ENCODE data around the gene SLC4A8. TPM values are rescaled to one million over a fixed set of nuclear protein-coding genes. Genes with fewer than 3 reads are reported as not detected.

Gene SLC4A8
- total and polyA plus RNA-seq, 7 donors: under 0.01 to 3.0 (median 0.71) TPM

DNA sequence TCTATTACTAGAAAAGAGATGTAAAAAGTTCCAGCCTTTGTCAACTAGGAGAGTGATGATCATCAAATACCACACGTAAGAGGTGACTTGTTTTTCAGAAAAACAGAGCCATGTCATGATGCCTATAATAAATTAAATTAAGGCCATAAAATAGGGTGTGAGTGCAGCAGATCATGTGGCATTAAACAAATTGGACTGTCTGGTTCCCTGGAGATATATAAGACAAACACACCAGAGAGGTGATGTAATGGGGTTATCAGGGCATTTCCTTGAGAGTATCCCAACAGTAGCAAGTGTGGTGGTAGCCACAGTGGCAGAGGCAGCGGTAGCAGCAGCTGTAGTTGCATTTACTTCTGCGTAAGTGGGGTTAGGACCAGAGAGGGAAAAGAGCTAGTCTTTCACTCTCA is 18.8 kb upstream of the SLC4A8 start:
- H3K27me3 ChIP-seq: peaks cover 0 to 9% (median 7%) of the 10 kb centered on the region in 3 donors
- WGBS, 2 donors: 23 to 66% methylated on average over 3 of the region's 3 CpGs
- H3K27ac ChIP-seq: no peak overlapping the region
- no peaks in the 10 kb centered on the region for H3K4me1 ChIP-seq
- intact Hi-C loops (cut with DNase I): no loop called here
- no peaks in the 10 kb centered on the region for H3K9me3 ChIP-seq
- DNase-seq: no peak
- H3K4me3 ChIP-seq: no peak overlapping the region
- TF ChIP-seq POLR2AphosphoS5 (IDR thresholded peaks at IDR 0.05): no peak
- TF ChIP-seq, protein P1, sequence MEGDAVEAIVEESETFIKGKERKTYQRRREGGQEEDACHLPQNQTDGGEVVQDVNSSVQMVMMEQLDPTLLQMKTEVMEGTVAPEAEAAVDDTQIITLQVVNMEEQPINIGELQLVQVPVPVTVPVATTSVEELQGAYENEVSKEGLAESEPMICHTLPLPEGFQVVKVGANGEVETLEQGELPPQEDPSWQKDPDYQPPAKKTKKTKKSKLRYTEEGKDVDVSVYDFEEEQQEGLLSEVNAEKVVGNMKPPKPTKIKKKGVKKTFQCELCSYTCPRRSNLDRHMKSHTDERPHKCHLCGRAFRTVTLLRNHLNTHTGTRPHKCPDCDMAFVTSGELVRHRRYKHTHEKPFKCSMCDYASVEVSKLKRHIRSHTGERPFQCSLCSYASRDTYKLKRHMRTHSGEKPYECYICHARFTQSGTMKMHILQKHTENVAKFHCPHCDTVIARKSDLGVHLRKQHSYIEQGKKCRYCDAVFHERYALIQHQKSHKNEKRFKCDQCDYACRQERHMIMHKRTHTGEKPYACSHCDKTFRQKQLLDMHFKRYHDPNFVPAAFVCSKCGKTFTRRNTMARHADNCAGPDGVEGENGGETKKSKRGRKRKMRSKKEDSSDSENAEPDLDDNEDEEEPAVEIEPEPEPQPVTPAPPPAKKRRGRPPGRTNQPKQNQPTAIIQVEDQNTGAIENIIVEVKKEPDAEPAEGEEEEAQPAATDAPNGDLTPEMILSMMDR (IDR thresholded peaks at IDR 0.05): no peak
- TF ChIP-seq POLR2A (IDR thresholded peaks at IDR 0.05): no peak
- TF ChIP-seq EP300 (IDR thresholded peaks at IDR 0.05): no peak
- H3K36me3 ChIP-seq: no peaks in the 10 kb centered on the region

DNA sequence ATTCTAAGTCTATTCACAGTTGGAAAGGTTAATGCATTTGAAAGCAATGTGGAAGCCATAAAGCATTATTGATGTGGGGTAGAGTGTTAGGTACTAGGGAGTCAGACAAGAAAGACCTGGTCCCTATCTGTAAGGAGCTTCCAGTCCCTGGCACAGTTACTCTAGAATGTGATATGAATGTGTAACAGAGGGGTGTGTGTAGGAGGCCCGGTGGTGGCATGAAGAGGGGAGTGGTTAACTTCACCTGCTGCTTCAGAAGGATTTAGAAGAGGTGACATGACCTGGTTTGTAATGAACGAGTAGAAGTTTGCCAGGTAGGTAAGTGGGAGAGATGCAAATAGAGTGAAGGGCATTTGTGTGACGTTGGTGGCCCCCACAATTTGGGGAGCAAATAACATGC is 18.3 kb upstream of the SLC4A8 start:
- Histone ChIP-seq H3K4me3 (no peak overlapping the region), H3K4me1 (no peaks in the 10 kb centered on the region), H3K9me3 (no peaks in the 10 kb centered on the region), H3K36me3 (no peaks in the 10 kb centered on the region), H3K27ac (no peak overlapping the region), H3K27me3 (peaks cover 0 to 4% (median 3%) of the 10 kb centered on the region in 3 donors)
- 21 to 65% methylated on average over 3 of the region's 3 CpGs for WGBS, 2 donors
- TF ChIP-seq EP300 (IDR thresholded peaks at IDR 0.05): no peak
- no peak for TF ChIP-seq POLR2AphosphoS5 (IDR thresholded peaks at IDR 0.05)
- no peak for TF ChIP-seq POLR2A (IDR thresholded peaks at IDR 0.05)
- TF ChIP-seq, protein P1 (IDR thresholded peaks at IDR 0.05): no peak
- no peak for DNase-seq
- intact Hi-C loops (cut with DNase I): no loop called here

DNA sequence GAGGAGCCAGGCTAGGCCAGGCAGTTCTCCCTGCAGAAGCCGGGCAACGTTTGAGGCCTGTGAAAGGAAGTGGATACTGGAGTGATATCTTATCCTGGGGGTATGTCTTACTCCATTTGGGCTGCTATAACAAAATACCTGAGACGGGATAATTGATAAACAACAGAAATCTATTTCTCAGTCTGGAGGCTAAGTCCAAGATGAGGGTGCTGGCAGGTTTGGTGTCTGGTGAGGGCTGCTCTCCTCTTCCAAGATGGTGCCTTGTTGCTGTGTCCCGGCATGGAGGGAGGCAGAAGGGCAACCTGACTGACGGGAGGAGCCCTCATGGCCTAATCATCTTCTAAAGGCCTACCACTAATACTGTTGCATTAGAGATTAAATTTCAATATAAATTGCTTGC is 17.8 kb upstream of the SLC4A8 start:
- no peak overlapping the region for H3K4me3 ChIP-seq
- no peak overlapping the region for H3K27ac ChIP-seq
- no peaks in the 10 kb centered on the region for H3K9me3 ChIP-seq
- no peak for DNase-seq
- intact Hi-C loops (cut with DNase I): no loop called here
- 84 to 90% methylated on average over 5 of the region's 5 CpGs for WGBS, 2 donors
- TF ChIP-seq EP300 (IDR thresholded peaks at IDR 0.05) (no peak), POLR2A (IDR thresholded peaks at IDR 0.05) (no peak)
- H3K4me1 ChIP-seq: no peaks in the 10 kb centered on the region
- H3K27me3 ChIP-seq: no peaks in the 10 kb centered on the region
- no peaks in the 10 kb centered on the region for H3K36me3 ChIP-seq

DNA sequence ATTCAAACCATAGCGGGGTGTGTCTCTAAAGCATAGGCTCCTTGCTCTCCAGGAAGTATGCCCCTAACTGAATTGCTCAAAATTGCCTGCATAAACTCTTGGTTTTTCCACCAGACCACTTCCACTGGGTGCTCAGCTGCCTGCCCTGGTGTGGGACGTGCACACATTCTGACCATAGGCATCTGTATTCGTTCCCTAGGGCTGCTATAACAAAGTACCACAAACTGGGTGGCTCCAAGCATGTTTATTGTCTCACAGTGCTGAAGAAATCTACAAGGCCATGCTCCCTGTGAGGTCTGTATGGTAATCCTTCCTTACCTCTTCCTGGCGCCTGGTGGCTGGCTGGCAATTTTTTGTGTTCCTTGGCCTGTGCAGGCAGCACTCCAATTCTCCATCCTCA is 17.0 kb upstream of the SLC4A8 start:
- DNase-seq: no peak
- Histone ChIP-seq H3K27ac (no peak overlapping the region), H3K4me3 (no peak overlapping the region), H3K36me3 (no peaks in the 10 kb centered on the region), H3K27me3 (no peaks in the 10 kb centered on the region), H3K4me1 (no peaks in the 10 kb centered on the region), H3K9me3 (no peaks in the 10 kb centered on the region)
- intact Hi-C loops (cut with DNase I): no loop called here
- TF ChIP-seq, protein P1 (IDR thresholded peaks at IDR 0.05): no peak
- no peak for TF ChIP-seq POLR2AphosphoS5 (IDR thresholded peaks at IDR 0.05)
- no peak for TF ChIP-seq EP300 (IDR thresholded peaks at IDR 0.05)
- TF ChIP-seq POLR2A (IDR thresholded peaks at IDR 0.05): no peak
- 53 to 59% methylated on average over 4 of the region's 4 CpGs for WGBS, 2 donors

DNA sequence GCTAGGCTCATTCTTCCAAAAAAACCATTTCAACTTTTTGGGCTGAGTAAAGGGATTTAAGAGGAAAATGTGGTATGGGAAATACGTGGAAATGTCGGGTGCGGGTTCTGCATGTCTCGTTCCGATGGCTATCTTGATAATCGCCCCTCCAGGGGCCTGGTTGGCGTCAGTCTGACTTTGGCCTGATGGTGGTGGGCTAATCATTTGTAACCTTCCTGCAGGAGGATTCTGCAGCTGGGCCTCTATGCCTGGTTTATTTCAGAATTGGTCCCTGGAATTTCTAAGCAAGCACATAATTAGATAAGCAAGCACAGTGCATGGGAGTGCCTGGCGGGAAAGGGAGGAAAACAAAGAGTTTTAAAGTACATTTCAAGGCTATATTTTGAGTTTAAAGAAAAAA is 14.8 kb upstream of the SLC4A8 start:
- H3K4me3 ChIP-seq: no peak overlapping the region
- DNase-seq: no peak
- no peak for TF ChIP-seq EP300 (IDR thresholded peaks at IDR 0.05)
- TF ChIP-seq POLR2AphosphoS5 (IDR thresholded peaks at IDR 0.05): no peak
- no peak for TF ChIP-seq POLR2A (IDR thresholded peaks at IDR 0.05)
- TF ChIP-seq, protein P1 (IDR thresholded peaks at IDR 0.05): no peak
- WGBS, 2 donors: 83 to 84% methylated on average over 8 of the region's 8 CpGs
- H3K27me3 ChIP-seq: no peaks in the 10 kb centered on the region
- H3K36me3 ChIP-seq: no peaks in the 10 kb centered on the region
- no peaks in the 10 kb centered on the region for H3K4me1 ChIP-seq
- intact Hi-C loops (cut with DNase I): no loop called here
- H3K9me3 ChIP-seq: no peaks in the 10 kb centered on the region
- H3K27ac ChIP-seq: no peak overlapping the region
